OCI-LY3 (cell line): ENCODE measurements around the gene GRK3.
A peak's percentile ranks its signal among the peaks of the same experiment; 100 is the strongest.

Experiments
- H2AFZ ChIP-seq: fragments of 200-600, 300-600 bp; shearing (Covaris generic); 2 replicates; pipeline ENCODE4 v1.6.0; 2014; ENCODE audit warnings: antibody characterized with exemption, low read depth, low read length
- H3K27ac ChIP-seq: fragments of 200-600, 300-600 bp; sonication (generic); 2 replicates; pipeline ENCODE4 v1.5.1; 2014; ENCODE audit warnings: mild to moderate bottlenecking, low read length, moderate library complexity, mixed read lengths
- H3K27me3 ChIP-seq: fragments of 200-600, 300-600 bp; sonication (generic); 2 replicates; pipeline ENCODE4 v1.6.1; 2014; ENCODE audit warnings: low read depth, low read length, mixed read lengths
- H3K36me3 ChIP-seq: fragments of 200-600, 300-600 bp; sonication (generic); replicated peaks from 2 replicates; pipeline ENCODE3; 2014; ENCODE audit warnings: low read depth, low read length, mixed read lengths
- H3K4me1 ChIP-seq: fragments of 300-600, 200-600 bp; sonication (generic); 2 replicates; pipeline ENCODE4 v1.6.1; 2014; ENCODE audit warnings: low read length, mixed read lengths
- H3K4me2 ChIP-seq: fragments of 200-600, 300-600 bp; sonication (generic); 2 replicates; pipeline ENCODE4 v1.6.1; 2014; ENCODE audit warnings: low read length, mixed read lengths
- H3K4me3 ChIP-seq: fragments of 300-600, 200-600 bp; sonication (generic); 2 replicates; pipeline ENCODE4 v1.5.1; 2014; ENCODE audit warnings: antibody characterized with exemption, mild to moderate bottlenecking, low read length, moderate library complexity
- H3K79me2 ChIP-seq: fragments of 300-600, 200-600 bp; shearing (Covaris generic); 2 replicates; pipeline ENCODE4 v1.6.1; 2014; ENCODE audit warnings: mild to moderate bottlenecking, low read length, mixed read lengths
- H3K9ac ChIP-seq: fragments of 300-600, 200-600 bp; shearing (Covaris generic); 2 replicates; pipeline ENCODE4 v1.6.0; 2014; ENCODE audit warnings: mild to moderate bottlenecking, low read length, moderate library complexity
- H3K9me3 ChIP-seq: fragments of 200-600, 300-600 bp; shearing (Covaris generic); 2 replicates; pipeline ENCODE4 v1.6.1; 2014; ENCODE audit warnings: low read length, mixed read lengths; ENCODE audit not compliant: insufficient read depth
- H4K20me1 ChIP-seq: fragments of 200-600, 300-600 bp; sonication (generic); 2 replicates; pipeline ENCODE4 v1.6.1; 2016; ENCODE audit warnings: low read length, mixed read lengths; ENCODE audit not compliant: insufficient read depth
- CTCF ChIP-seq: fragments of 200-600, 300-600 bp; sonication (generic); IDR thresholded peaks from 2 replicates; pipeline ENCODE4 v1.5.1; 2014; ENCODE audit warnings: antibody characterized with exemption, low read length, low read depth
- EZH2phosphoT487 ChIP-seq: fragments of 200-600 bp; shearing (Covaris generic); IDR thresholded peaks from 2 replicates; pipeline ENCODE4 v1.6.1; 2018; ENCODE audit warnings: antibody characterized with exemption, mixed run types, low read depth

Gene GRK3

DNA sequence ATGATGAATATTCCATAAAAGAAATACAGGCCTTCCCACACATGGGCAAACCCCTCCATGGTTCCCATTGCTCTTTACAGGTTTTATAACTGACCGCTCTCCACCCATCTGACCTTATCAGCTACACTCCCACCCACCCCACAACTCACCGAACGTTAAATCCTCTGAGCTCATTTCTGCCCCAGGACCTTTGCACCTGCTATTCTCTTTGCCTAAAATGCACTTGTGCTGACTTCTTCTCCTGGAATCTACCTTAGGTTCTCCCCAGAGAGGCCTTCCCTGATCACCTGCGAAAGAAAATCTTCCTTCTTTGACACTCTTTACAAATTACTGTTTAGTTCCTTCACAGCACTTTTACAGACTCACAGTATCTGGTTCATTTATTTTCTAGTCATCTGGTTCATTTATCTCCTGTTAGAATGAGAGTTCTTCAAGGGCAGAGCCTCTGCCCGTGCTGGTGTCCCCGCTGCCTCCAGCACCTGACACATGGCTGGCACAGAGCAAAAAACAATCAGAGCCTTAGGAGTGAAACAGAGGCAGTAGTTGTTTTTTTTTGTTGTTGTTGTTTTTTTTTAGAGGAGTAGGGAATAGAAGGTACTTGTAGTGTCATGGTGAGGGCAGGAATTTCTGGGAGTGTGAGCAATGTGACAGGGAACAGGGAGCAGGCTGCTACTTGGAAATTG is 21.6 kb upstream of the GRK3 start:
- Histone ChIP-seq H2AFZ (no peak overlapping the region), H4K20me1 (no peaks in the 10 kb centered on the region), H3K9me3 (no peaks in the 10 kb centered on the region), H3K27me3 (no peaks in the 10 kb centered on the region), H3K9ac (no peak overlapping the region), H3K79me2 (no peaks in the 10 kb centered on the region), H3K36me3 (no peaks in the 10 kb centered on the region), H3K4me2 (no peak overlapping the region), H3K4me3 (no peak overlapping the region), H3K4me1 (peaks cover 27% of the 10 kb centered on the region), H3K27ac (no peak overlapping the region)
- TF ChIP-seq EZH2phosphoT487 (no peak), CTCF (no peak)

DNA sequence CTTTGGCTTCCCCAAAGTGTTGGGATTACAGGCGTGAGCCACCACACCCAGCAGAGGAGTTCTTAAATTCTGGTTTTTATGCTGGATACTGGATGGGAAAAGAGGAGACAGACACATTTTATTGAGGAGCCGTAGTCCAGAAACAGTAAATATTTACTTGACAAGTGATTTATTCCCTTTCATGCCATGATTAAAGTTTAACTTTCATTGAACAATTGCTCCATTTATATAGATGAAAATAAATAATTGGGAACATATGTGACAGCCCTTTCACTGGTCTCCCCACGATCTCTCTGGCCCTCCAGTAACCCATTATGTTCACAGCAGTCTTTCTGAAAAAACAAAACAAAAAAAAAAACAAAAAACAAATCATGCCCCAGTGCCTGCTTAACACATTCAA is 19.3 kb upstream of the GRK3 start:
- Histone ChIP-seq H3K27me3 (0 out of 2 replicates have a peak, but pooled peaks cover 2% of the 10 kb centered on the region), H3K9ac (no peak overlapping the region), H2AFZ (no peak overlapping the region), H3K79me2 (no peaks in the 10 kb centered on the region), H3K27ac (no peak overlapping the region), H3K4me3 (no peak overlapping the region), H3K4me1 (peaks cover 27% of the 10 kb centered on the region), H3K36me3 (no peaks in the 10 kb centered on the region), H4K20me1 (no peaks in the 10 kb centered on the region), H3K4me2 (no peak overlapping the region), H3K9me3 (no peaks in the 10 kb centered on the region)
- TF ChIP-seq CTCF (no peak), EZH2phosphoT487 (no peak)

- H2AFZ ChIP-seq, result no peak overlapping the region
- no peaks in the 10 kb centered on the region for H3K36me3 ChIP-seq
- no peak overlapping the region for H3K4me3 ChIP-seq
- H3K4me2 ChIP-seq, result no peak overlapping the region
- H3K79me2 ChIP-seq, result no peaks in the 10 kb centered on the region
- H4K20me1 ChIP-seq, result no peaks in the 10 kb centered on the region
- TF ChIP-seq EZH2phosphoT487 (no peak), CTCF (no peak)
- H3K27me3 ChIP-seq, result 0 out of 2 replicates have a peak, but pooled peaks cover 2% of the 10 kb centered on the region
- no peak overlapping the region for H3K27ac ChIP-seq
- H3K4me1 ChIP-seq, result peaks cover 27% of the 10 kb centered on the region
- no peak overlapping the region for H3K9ac ChIP-seq
- no peaks in the 10 kb centered on the region for H3K9me3 ChIP-seq
These were observed 18.8 kb upstream of the GRK3 start for GRCh38 chr22:25545672-25546071.

- Histone ChIP-seq H3K9me3 (no peaks in the 10 kb centered on the region), H2AFZ (no peak overlapping the region), H4K20me1 (no peaks in the 10 kb centered on the region), H3K27me3 (0 out of 2 replicates have a peak, but pooled peaks cover 2% of the 10 kb centered on the region), H3K4me2 (peak overlapping the region; percentile 12), H3K4me3 (no peak overlapping the region), H3K9ac (no peak overlapping the region), H3K79me2 (no peaks in the 10 kb centered on the region), H3K27ac (no peak overlapping the region), H3K36me3 (no peaks in the 10 kb centered on the region), H3K4me1 (peaks cover 27% of the 10 kb centered on the region)
- TF ChIP-seq CTCF (no peak), EZH2phosphoT487 (no peak)
These were observed 18.2 kb upstream of the GRK3 start for GRCh38 chr22:25546242-25546641.
